ENCODE measurements around the gene FOXR1.

Gene FOXR1

DNA sequence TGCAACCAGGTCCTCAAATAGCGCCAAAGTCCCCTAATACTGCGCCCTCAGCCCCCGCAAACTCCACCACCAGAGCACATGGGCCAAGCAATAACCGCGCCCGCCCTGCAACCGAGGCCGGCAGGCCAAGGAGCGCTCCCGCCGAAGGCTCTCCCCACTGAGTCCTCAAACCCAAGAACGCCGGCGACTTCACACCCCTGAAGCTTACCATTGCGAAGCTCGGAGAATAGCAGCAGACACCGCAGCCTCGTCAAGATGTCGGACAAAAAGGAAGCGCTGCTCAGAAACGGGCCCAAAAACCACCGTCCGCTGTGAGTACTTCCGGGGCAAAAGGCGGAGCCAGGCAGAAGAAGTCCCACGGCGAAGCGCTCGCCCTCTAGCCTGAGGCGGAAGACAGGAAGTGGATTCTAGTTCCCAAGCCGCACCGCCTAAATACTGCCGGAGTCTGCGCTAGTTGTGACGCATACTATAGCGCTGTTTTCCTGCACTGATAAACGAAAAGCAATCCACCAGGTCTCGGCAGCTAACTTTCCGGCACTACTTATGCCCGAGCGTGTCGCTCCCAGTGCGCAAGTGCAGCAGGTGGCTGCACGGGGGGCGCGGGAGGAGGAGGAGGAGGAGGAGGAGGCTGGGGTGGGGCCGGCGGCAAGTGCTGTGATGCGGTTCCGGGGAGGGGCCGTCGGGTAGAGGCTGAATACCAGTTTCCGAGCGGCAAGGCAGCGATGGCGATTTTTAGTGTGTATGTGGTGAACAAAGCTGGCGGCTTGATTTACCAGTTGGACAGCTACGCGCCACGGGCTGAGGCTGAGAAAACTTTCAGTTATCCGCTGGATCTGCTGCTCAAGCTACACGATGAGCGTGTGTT lies 46.7 kb downstream of the FOXR1 start, which contains the start of the genes RPS25 and TRAPPC4:
Gene RPS25 (minus strand): TSS at position 270 of the 865 bp plus-strand sequence. CDS start 59 bp downstream, at position 211.
Gene TRAPPC4 (plus strand): TSS at position 693 of the 865 bp plus-strand sequence. CDS start 30 bp downstream, at position 723.
- Histone ChIP-seq H2AFZ (ENCODE audit: low read length) (no peak within 1 kb of the TSS), H3K36me3 (ENCODE audit: insufficient read depth, low read length) (peaks cover 74% of the 10 kb centered on the region), H4K20me1 (ENCODE audit: insufficient read depth, low read length) (no peaks in the 10 kb centered on the region), H3K4me2 (ENCODE audit: low read length) (peak within 1 kb of the TSS; percentile 73), H3K9me3 (ENCODE audit: low read length) (no peaks in the 10 kb centered on the region), H3K4me1 (ENCODE audit: insufficient read depth, low read length, severe bottlenecking) (peaks cover 22% of the 10 kb centered on the region), H3K9ac (ENCODE audit: low read length) (peak within 1 kb of the TSS; percentile 97), H3K4me3 (ENCODE audit: low read depth, low read length, poor library complexity, severe bottlenecking) (peak within 1 kb of the TSS; percentile 98), H3F3A (ENCODE audit: insufficient read depth, low read length) (peaks cover 3% of the 10 kb centered on the region; the same call in 1 of the 2 replicates), H3K27ac (ENCODE audit: low read depth, low read length, poor library complexity, severe bottlenecking) (peak within 1 kb of the TSS; percentile 96), H3K27me3 (ENCODE audit: insufficient read depth, low read length) (no peaks in the 10 kb centered on the region), H3K79me2 (ENCODE audit: insufficient read depth, low read length) (peaks cover 32% of the 10 kb centered on the region), H3K9me2 (ENCODE audit: low read depth, low read length) (no peaks in the 10 kb centered on the region)
- no peak for TF ChIP-seq EZH2 (IDR thresholded peaks at IDR 0.05; ENCODE audit: borderline replicate concordance, low read length)
- TF ChIP-seq, protein P1, sequence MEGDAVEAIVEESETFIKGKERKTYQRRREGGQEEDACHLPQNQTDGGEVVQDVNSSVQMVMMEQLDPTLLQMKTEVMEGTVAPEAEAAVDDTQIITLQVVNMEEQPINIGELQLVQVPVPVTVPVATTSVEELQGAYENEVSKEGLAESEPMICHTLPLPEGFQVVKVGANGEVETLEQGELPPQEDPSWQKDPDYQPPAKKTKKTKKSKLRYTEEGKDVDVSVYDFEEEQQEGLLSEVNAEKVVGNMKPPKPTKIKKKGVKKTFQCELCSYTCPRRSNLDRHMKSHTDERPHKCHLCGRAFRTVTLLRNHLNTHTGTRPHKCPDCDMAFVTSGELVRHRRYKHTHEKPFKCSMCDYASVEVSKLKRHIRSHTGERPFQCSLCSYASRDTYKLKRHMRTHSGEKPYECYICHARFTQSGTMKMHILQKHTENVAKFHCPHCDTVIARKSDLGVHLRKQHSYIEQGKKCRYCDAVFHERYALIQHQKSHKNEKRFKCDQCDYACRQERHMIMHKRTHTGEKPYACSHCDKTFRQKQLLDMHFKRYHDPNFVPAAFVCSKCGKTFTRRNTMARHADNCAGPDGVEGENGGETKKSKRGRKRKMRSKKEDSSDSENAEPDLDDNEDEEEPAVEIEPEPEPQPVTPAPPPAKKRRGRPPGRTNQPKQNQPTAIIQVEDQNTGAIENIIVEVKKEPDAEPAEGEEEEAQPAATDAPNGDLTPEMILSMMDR (IDR thresholded peaks at IDR 0.05; ENCODE audit: low read length): no peak

DNA sequence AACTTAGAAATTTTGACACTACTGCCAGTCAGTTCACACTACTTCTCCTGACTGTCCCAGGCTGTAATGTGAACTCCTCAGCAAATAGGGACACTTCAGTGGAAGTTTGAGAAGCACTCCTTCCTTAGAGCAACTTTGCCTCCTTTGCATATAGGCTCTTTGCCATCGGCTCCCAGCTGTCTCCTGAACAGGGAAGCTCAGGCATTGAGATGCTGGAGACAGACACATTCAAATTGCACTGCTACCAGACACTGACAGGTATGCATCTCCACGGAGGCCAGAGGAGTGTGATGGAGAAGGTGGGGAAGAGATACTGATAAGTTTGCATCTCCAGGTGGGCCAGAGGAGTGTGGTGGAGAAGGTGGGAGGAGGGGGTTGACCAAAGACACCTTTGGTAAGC lies 48.4 kb downstream of the FOXR1 start:
- H3K36me3 ChIP-seq (ENCODE audit: insufficient read depth, low read length): peaks cover 75% of the 10 kb centered on the region
- H3K9me2 ChIP-seq (ENCODE audit: low read depth, low read length): no peaks in the 10 kb centered on the region
- no peaks in the 10 kb centered on the region for H4K20me1 ChIP-seq (ENCODE audit: insufficient read depth, low read length)
- no peak overlapping the region for H2AFZ ChIP-seq (ENCODE audit: low read length)
- no peak for TF ChIP-seq EZH2 (IDR thresholded peaks at IDR 0.05; ENCODE audit: borderline replicate concordance, low read length)
- TF ChIP-seq, protein P1 (IDR thresholded peaks at IDR 0.05; ENCODE audit: low read length): no peak
- peaks cover 32% of the 10 kb centered on the region for H3K79me2 ChIP-seq (ENCODE audit: insufficient read depth, low read length)
- peak overlapping the region; percentile 98 for H3K4me3 ChIP-seq (ENCODE audit: low read depth, low read length, poor library complexity, severe bottlenecking)
- no peaks in the 10 kb centered on the region for H3K9me3 ChIP-seq (ENCODE audit: low read length)
- H3K4me1 ChIP-seq (ENCODE audit: insufficient read depth, low read length, severe bottlenecking): peaks cover 22% of the 10 kb centered on the region
- no peak overlapping the region for H3K27ac ChIP-seq (ENCODE audit: low read depth, low read length, poor library complexity, severe bottlenecking)
- H3F3A ChIP-seq (ENCODE audit: insufficient read depth, low read length): no peaks in the 10 kb centered on the region
- H3K4me2 ChIP-seq (ENCODE audit: low read length): peak overlapping the region; percentile 73
- peak overlapping the region; percentile 97 for H3K9ac ChIP-seq (ENCODE audit: low read length)
- no peaks in the 10 kb centered on the region for H3K27me3 ChIP-seq (ENCODE audit: insufficient read depth, low read length)

DNA sequence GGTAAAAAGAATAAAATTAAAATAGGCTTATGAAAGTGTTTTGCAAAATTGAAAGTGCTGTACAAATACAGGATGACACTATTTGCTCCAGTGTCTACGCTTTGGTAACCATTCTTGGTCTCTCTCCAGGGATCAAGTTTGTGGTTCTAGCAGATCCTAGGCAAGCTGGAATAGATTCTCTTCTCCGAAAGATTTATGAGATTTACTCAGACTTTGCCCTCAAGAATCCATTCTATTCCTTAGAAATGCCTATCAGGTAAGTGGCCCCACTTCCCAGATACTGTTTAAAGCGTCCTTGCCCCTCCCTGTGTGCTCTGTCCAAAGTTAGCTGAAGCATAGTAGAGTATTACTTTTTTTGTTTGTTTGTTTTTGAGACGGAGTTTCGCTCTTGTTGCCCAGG lies 50.1 kb downstream of the FOXR1 start:
- Histone ChIP-seq H3K4me1 (ENCODE audit: insufficient read depth, low read length, severe bottlenecking) (peaks cover 19% of the 10 kb centered on the region), H3K4me2 (ENCODE audit: low read length) (no peak overlapping the region), H3K79me2 (ENCODE audit: insufficient read depth, low read length) (peaks cover 27% of the 10 kb centered on the region)

More for the DNA sequence above, 50.1 kb downstream of the FOXR1 start:
- Histone ChIP-seq H3K27ac (ENCODE audit: low read depth, low read length, poor library complexity, severe bottlenecking) (no peak overlapping the region), H3K27me3 (ENCODE audit: insufficient read depth, low read length) (no peaks in the 10 kb centered on the region), H3K9ac (ENCODE audit: low read length) (no peak overlapping the region), H3F3A (ENCODE audit: insufficient read depth, low read length) (no peaks in the 10 kb centered on the region), H3K9me2 (ENCODE audit: low read depth, low read length) (no peaks in the 10 kb centered on the region), H3K9me3 (ENCODE audit: low read length) (no peaks in the 10 kb centered on the region), H4K20me1 (ENCODE audit: insufficient read depth, low read length) (no peaks in the 10 kb centered on the region), H3K36me3 (ENCODE audit: insufficient read depth, low read length) (peaks cover 74% of the 10 kb centered on the region), H2AFZ (ENCODE audit: low read length) (no peak overlapping the region), H3K4me3 (ENCODE audit: low read depth, low read length, poor library complexity, severe bottlenecking) (no peak overlapping the region)
- TF ChIP-seq EZH2 (IDR thresholded peaks at IDR 0.05; ENCODE audit: borderline replicate concordance, low read length): no peak
- TF ChIP-seq, protein P1 (IDR thresholded peaks at IDR 0.05; ENCODE audit: low read length): no peak
